GM19328 (cell line): Measurements from ENCODE around the gene EPAS1.

Experiments used
- ATAC-seq: cut with Tn5 transposase; IDR thresholded peaks from one replicate; pipeline ENCODE4 v1.9.1; 2021; ENCODE audit warnings: mild to moderate bottlenecking, moderate library complexity; ENCODE audit not compliant: unreplicated experiment

Gene EPAS1

DNA sequence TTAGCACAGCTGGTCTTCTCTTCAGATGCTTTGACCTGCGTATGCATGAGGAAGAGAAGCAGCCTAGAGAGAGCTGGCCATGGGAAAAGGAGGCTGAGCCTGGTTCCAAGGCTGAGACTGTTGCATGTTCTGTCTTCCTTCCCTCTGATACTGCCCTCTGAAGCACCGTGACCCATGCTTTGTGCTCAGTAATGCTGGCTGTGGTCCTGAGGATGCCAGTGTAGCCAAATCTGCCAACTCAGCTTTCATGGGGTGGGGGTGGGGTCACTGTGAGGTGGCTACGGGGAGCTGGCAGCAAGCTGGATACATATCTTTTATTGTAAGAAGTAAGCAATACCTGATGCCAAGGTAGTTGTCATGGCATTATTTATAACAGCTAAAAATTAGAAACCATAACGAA lies 41.5 kb downstream of the EPAS1 start:
- no peak for ATAC-seq

DNA sequence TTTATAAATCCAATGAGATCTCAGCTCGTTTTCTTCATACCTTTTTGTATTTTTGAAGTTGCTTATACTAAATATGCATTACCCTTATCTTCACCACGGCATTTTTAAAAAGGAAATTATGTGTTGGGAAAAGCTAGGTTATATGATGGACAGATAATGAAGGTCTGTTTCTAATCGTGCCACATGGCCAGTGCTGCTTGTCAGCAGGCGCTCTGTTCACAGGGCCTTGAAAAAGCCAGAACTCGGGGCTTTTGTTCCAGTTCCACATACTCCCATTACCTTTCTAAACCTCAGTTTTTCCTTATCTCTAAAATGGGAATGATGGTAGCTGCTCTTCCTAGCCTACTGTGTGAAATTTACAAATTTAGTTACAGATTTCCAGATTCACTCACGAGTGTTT lies 42.0 kb downstream of the EPAS1 start:
- ATAC-seq: no peak

DNA sequence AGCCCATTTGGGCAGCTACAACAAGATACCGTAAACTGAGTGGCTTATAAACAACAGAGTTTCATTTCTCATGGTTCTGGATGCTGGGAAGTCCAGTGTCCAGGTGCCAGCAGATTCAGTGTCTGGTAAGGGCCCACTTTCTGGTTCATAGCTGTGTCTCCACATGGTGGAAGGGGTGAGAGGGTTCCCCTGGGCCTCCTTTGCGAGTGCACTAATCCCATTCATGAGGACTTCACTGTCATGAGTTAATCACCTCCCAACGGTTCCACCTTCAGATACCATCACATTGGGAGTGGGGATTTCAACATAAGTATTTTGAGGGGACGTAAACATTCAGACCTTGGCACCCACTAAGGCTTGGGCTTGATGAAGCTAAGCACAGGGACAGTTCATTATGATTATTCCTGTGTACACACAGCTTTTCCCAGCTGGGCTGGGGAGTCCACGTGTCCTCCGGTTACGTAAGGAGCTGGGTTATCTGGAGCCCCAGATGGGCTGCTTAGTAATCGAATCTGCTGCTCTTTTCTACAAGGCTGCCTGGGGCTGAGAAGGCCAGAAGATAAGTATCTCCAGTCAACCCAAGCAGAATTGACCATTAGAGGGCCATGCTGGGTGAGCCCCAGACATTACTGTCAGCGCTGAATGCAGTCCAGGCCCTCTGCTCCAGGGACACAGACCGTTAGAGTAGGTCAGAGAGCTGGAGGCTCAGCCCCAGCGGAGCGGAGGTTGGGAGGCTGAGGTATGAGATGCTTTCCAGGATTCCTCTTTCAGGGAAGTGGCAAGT lies 42.7 kb downstream of the EPAS1 start:
- no peak for ATAC-seq

DNA sequence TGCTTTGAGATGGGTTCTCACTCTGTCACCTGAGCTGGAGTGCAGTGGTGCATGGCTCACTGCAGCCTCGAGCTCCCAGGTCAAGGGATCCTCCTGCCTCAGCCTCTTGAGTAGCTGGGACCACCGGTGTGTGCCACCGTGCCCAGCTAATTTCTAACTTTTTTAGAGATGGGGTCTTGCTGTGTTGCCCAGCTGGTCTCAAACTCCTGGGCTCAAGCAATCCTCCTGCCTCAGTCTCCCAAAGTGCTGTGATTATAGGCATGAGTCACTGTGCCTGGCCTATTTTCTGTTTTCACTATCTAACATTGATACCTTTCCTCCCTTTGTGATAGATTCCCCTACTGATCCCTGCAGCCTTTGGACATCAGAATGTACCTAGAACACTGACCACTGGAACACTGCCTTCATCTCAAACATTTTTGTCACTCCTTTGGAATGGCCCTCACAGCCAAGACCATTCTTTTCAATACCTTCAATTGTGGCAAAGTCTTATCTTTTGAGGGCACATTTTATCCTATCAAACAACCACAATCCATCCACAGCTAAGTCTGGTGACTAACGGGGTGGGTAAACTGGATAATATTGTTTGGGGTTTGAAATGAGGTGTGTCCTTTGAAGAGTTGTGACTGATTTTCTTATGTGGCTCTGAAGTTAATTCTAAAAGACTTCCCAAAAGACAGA lies 43.7 kb downstream of the EPAS1 start:
- ATAC-seq: no peak

DNA sequence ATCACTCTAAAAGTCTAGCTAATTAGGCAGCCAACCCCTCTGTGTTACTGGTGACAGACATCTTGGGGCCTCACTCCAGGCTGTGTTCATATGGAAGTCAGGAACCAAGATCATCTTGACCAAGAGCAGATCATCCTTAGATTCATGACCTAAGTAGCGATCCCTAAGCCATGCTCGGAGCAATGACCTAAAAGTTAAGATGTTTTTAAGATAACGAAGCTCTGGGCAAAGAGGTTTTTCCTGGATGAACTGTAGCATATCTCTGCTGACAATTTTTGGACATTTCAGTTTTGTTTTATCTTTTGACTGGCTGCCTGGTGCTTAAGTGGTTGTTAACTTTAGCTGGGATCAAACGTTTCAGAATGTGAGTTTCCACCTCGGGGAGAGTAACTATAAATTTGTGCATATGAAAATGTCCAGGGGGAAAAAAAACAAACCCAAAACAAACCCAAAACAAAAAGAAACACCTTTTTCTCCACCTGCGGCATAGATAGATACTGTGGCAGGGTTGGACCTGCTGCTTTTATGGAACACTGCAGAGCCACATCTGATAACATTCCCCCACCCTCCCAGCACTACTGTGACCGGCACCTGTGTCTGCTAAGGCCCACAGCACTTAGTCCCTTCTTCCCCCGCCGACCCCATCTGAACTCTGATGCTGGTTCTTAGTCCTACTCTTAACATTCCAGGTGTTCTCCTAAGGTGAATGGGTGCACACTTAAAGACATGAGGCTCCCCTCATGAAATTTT lies 45.5 kb downstream of the EPAS1 start:
- no peak for ATAC-seq

DNA sequence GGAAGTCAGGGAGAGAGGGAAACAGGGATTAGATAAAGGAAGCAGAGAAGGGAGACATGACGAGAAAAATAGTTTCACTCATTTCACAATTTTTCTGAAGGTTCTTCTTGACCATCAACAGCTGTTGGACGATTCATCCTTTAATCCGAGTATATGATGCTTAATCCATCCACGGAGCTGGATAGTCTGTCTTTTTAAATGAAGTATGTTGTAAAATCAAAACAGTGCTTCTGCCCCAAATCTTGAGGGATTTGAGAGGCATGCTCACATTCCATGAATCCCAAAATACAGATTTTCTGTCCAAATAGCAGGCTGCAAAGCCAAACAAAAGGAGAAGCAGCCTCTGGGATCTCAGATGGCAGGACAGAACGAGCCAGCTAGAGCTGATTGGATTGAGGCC lies 47.5 kb downstream of the EPAS1 start:
- ATAC-seq: no peak

DNA sequence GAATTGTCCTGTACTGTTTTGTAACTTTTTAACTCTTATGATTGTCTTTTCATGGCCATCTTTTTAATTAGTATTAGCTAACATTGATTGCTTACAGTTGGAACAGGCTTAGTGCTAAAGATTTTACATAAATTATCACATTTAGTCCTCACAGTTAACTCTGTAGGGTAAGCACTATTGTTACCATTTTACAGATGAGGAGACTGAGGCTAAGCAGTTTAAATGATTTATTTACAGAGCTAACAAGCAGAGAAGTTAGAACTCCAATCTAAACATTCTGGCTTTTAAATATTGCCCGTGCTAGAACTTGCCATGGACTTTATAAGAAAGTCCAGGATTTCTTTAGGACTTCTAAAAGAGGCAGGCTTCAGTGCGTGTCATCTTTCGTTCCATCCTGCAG lies 48.6 kb downstream of the EPAS1 start:
- ATAC-seq: no peak

DNA sequence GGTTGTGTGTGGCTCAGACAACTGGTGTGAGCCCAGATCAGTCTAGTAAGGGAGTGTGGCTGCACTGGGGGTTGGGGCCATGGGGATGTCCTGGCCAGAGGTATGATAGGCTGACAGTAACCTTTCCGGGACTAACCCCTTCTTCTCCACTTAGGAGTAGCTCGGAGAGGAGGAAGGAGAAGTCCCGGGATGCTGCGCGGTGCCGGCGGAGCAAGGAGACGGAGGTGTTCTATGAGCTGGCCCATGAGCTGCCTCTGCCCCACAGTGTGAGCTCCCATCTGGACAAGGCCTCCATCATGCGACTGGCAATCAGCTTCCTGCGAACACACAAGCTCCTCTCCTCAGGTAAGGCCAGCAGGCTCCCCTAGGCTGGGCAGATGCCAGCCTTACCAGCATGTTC lies 49.5 kb downstream of the EPAS1 start:
- no peak for ATAC-seq

DNA sequence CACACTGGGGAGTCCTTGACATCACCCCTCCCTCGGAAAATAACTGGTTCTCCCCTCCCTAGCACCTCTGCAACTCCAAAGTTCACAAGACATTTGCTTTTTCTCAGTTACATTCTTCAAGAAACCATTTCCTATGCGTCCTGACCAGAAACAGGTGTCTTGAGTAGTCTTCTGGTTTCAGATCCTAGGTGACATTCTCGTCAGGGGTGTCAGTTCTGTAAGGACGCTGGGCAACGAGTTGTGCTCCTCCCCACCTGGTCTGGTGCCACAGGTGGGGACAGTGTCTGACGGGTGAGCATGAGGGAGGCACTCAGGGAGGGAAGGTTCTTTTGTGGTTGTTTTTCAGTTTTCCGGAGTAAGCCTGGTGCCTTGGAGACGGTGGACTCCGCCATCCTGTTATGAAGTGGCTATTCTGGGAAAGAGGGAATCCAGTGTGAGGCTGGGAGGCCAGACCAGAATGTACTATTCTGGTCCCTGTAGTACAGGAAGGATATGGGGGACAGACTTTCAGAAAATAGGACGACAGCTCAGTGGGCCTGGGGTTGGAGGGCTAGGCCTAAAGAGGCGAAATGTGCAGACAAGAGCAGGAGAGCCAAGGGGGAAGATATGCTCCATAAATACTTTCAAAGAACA lies 50.6 kb downstream of the EPAS1 start:
- ATAC-seq: no peak

DNA sequence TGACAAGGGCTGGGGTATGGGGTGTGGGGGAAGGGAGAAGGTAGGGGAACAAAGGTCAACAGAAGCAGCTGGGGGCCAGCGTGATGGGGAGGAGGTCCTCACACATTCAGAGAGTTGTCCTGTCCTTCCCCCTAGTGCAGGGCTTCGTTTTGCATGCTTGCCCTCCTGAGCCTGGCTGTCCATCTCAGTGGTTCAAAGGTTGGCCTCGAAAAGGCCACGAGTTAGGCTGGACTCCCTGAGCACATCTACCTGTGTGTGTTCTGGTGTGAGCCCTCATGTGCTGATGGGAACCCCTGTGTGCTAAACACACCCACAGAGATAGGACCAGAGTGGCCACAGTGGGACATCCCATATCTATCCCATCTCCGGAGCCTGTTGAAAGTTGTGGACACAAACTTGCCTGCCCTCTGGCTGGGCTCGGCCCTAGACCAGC lies 51.9 kb downstream of the EPAS1 start:
- ATAC-seq: no peak

DNA sequence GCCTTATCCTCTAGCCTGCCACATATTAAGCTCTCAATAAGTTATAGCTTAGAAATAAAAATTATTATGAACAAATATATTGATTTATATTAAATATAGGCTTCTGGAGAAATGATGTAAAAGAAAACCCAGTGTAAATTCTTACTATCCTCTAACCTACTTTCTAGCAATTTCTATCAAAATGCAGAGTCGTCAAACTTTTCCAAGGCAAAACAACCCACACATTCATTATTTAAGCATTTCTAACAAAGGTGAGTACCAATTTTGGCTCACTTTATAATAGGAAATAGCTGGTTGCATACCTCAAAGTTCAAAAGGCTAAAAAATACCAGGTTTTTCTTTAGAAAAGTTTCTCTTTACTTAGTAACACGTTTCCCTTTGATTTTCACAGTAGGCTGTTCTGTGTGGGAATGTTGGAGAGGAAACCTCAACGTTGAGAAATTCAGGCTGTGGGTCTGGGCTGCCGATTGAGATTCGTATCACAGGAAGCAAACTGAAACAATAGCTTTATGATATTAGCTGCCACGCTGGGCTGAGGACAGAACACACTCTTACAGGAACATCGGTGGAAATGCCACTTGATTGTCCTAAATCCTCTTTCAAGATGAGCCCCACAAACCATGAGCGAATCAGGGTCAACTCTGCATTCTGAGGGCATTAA lies 53.0 kb downstream of the EPAS1 start:
- no peak for ATAC-seq

DNA sequence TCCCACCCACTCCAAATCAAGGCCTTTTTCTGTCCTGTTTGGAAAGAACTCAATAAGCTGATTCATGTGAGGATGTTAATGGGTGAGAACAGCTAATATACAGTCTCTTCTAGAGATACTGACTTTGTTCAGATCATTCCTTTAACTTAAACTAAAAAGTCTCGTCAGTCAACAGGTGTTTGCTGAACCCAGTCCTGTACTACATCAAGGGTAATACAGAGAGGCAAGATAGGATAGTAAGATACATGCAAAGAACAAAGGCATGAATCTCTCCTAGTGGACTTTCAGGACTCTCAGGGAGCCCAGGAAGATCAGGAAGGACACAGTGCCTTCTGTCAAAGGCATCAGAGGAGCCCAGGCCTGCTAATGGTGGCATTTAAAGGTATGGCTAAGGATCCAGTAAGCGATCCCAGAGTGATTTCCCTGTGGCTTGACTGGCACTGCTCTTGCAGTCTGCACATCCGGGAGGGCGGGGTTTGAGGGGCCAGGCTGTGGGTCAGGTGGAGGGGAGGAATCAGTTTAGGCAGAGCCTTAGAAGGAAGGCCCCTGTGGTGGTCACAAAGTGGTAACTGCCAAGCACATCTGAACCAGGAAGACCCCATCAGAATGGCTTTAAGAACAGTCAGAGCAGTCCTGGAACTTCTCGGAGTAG lies 54.0 kb downstream of the EPAS1 start:
- no peak for ATAC-seq

DNA sequence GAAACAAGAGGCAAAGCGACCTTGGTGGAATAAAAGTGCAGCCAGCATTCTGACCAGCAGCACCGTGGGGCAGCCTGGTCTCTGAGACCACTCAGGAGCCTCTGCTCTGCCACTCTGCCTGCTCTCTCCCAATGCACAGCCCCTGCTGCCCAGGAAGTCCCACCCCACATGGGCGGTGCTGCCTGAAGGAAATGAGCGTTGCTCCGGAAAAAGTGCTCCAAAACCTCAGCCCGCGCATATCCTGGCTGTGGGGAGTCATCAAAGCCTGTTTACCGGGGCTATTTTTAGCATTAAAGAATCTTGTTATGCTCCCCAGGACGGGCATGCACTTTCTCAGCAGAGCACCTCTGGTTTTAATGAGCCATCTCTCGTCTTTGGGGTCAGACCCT lies 54.5 kb downstream of the EPAS1 start:
- no peak for ATAC-seq

DNA sequence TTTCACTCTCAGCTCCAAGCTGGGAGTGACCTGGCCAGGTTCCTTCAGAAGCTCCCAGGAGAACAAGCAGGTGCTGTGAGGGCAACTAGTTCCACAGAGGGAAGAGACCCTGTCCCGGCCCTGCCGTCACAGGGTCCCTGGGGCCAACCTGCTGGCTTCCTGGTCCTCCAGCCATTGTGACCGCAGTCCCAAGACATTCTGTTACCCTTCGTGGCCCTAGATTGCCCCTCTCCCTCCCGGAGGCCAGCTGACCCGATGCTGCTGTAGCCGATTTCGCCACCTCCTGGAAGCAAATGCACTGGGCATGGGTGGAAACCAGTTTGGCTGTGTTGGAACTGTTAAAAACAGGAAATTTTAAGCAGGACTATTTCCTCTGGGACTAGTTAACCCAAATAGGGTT lies 55.4 kb downstream of the EPAS1 start:
- no peak for ATAC-seq

DNA sequence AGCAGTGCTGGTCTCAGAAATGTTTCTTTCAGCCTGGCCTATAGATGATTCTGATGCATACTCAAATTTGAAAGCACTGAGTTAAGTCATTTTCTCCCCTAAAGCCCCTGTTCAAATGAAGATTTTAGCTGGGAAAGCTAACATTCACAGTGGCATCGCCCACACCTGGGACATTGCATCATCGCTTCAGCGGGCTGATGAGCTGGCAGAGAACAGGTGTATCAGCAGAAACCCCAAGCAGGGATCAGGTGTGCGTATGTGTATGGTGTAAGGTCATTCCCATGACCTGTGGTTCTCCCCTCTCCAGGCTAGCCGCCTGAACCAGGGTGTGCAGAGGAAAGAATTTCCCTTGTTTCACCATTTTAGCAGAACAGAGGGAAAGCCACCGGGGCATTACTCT lies 56.3 kb downstream of the EPAS1 start:
- ATAC-seq: no peak

DNA sequence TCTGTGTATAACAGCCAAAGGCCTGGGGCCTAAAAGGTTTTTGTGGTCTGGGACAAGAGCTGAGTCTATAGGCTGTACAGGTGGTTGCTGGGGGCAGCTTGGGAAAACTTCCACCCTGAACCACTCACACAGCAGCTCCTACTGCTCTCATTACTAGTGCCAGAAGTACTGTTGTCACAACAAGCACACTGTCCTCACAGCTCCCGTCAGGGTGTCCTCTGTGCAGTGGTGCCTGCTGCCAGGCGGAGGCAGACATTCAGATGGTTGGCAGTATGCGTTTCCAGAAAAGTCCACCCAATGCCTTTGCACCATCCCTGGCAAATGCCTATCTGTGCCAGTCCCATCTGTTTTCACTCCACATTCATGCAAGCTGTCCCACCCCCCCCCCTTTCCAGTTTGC lies 58.5 kb downstream of the EPAS1 start:
- ATAC-seq: no peak

DNA sequence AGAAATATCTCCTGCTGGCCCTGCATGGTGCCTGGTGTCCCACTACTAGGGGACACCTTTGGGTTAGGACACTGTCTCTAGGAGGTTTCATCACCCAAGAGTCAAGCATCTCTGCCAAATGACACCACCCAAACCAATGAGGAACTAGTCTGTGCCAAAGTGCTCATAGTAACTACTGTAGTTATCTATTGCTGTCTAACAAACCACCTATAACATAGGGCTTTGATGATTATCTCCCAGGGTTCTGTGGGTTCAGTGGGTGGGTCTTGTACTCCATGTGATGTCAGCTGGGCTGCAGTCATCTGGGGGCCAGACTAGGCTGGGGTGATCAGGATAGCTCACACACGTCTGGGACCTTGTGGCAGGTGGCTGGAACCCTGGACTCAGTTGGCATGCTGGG lies 59.8 kb downstream of the EPAS1 start:
- no peak for ATAC-seq

DNA sequence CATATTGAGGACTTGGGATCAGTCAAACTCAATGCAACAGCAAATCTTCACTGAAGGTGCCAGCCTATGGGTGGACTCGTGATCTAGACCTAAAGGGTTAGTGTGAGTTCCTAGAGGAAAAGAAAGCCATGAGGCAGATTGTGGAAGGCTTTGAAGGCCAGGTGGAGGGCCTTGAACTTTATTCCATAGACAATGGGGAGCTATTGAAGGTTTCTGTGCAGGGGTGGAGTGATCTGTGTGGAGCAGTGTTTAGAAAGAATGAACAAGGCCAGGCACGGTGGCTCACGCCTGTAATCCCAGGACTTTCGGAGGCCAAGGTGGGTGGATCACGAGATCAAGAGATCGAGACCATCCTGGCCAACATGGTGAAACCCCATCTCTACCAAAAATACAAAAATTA lies 61.5 kb downstream of the EPAS1 start:
- no peak for ATAC-seq

DNA sequence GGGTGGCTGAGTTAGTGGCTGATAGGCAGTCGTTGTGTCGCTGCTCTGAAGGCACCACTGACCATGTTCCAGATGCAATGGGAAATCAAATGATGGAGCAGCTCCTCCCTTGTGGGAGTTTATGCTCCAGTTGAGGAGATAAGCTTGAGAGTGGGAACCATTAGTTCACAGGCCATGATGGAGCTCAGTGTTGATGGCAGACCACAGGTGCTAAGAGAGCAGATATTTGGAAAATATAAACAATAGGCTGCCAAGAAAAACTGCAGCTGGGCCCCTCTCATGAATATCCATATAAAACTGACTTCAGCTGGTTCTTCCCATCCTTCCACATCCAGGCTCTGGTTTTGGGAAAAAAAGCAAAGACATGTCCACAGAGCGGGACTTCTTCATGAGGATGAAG lies 63.1 kb downstream of the EPAS1 start:
- ATAC-seq: no peak

DNA sequence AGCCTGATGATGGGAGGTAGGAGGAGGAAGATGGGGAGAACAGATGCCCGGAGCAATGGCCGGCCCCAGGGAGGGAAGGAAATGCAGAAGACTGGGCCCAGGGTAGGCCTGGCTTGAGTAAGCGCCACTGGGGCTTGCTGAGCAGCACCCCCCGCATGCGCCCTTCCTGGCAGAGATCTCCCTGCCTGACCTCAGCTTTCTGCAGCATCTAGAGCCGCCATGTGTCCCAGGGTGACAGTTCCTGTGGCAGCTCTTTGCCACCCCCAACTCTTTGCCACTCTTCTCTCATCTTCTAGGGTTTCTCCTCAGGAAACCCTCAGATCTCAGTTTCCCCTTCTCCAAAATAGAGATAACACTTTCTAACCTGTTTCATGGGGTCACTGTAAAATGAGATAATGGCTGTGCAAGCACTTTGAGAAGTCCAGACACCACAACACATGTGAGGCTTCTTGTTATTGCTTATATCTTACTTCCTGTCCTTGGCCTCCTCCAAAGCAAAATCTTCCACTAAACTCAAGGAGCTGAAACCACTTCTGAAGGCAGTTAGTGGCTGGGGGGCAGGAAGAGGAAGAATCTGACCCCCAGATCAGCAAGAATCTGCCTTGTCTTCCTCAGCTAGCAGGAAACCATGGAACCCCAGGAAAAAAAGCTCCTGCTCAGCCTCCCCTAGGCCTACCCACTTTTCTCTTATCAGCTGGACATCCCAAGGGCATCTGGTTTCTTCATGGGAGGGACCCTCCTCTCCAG lies 64.9 kb downstream of the EPAS1 start:
- ATAC-seq: no peak
